Measurements from ENCODE around the gene NAPB. TPM values are rescaled to one million over a fixed set of nuclear protein-coding genes. Genes with fewer than 3 reads are reported as not detected.

Gene NAPB
- total RNA-seq, 2 donors from 2014 or later: 9.9 to 11.0 TPM

GRCh38 chr20:23412026-23412425, 9.3 kb downstream of the NAPB start:
- DNase-seq (ENCODE audit: low spot score): no peak
- intact Hi-C loops (cut with DNase I): no loop called here

GRCh38 chr20:23410916-23411695, 10.2 kb downstream of the NAPB start:
- no peak for DNase-seq (ENCODE audit: low spot score)
- intact Hi-C loops (cut with DNase I): no loop called here

GRCh38 chr20:23409800-23410199, 11.5 kb downstream of the NAPB start:
- no peak for DNase-seq (ENCODE audit: low spot score)
- intact Hi-C loops (cut with DNase I): loop anchor here (5.0 to 10.0 kb wide), 2 partner anchors 42 to 1745 kb away; no protein-coding TSS in a partner anchor

GRCh38 chr20:23408957-23409356, 12.3 kb downstream of the NAPB start:
- no peak for DNase-seq (ENCODE audit: low spot score)
- intact Hi-C loops (cut with DNase I): loop anchor here (5.0 to 10.0 kb wide), 2 partner anchors 42 to 1744 kb away; no protein-coding TSS in a partner anchor

GRCh38 chr20:23407781-23408464, 13.4 kb downstream of the NAPB start:
- intact Hi-C loops (cut with DNase I): loop anchor here (5.0 to 10.0 kb wide), 2 partner anchors 41 to 1743 kb away; no protein-coding TSS in a partner anchor
- DNase-seq (ENCODE audit: low spot score): no peak

GRCh38 chr20:23406880-23407279, 14.4 kb downstream of the NAPB start:
- intact Hi-C loops (cut with DNase I): loop anchor here (5.0 to 10.0 kb wide), 2 partner anchors 40 to 1742 kb away; no protein-coding TSS in a partner anchor
- no peak for DNase-seq (ENCODE audit: low spot score)

- intact Hi-C loops (cut with DNase I): loop anchor here in 1 of 2 donors (10.0 kb wide), 1 partner anchor 1739 kb away; no protein-coding TSS in a partner anchor
- DNase-seq (ENCODE audit: low spot score): no peak
These were observed 17.1 kb downstream of the NAPB start for GRCh38 chr20:23404196-23404595.

GRCh38 chr20:23403751-23404150, 17.5 kb downstream of the NAPB start:
- intact Hi-C loops (cut with DNase I): loop anchor here in 1 of 2 donors (10.0 kb wide), 1 partner anchor 1739 kb away; no protein-coding TSS in a partner anchor
- DNase-seq (ENCODE audit: low spot score): no peak

- no peak for DNase-seq (ENCODE audit: low spot score)
- intact Hi-C loops (cut with DNase I): loop anchor here in 1 of 2 donors (10.0 kb wide), 1 partner anchor 1736 kb away; no protein-coding TSS in a partner anchor
These were observed 20.2 kb downstream of the NAPB start for GRCh38 chr20:23401051-23401450.

- intact Hi-C loops (cut with DNase I): loop anchor here in 1 of 2 donors (10.0 kb wide), 1 partner anchor 1735 kb away; no protein-coding TSS in a partner anchor
- no peak for DNase-seq (ENCODE audit: low spot score)
These were observed 21.6 kb downstream of the NAPB start for GRCh38 chr20:23399568-23400241.

GRCh38 chr20:23397961-23398360, 23.3 kb downstream of the NAPB start:
- intact Hi-C loops (cut with DNase I): no loop called here
- DNase-seq (ENCODE audit: low spot score): no peak

GRCh38 chr20:23396950-23397627, 24.2 kb downstream of the NAPB start:
- DNase-seq (ENCODE audit: low spot score): no peak
- intact Hi-C loops (cut with DNase I): no loop called here

- no peak for DNase-seq (ENCODE audit: low spot score)
- intact Hi-C loops (cut with DNase I): no loop called here
These were observed 27.1 kb downstream of the NAPB start for GRCh38 chr20:23393996-23394775.

GRCh38 chr20:23391707-23392310, 29.5 kb downstream of the NAPB start:
- intact Hi-C loops (cut with DNase I): no loop called here
- DNase-seq (ENCODE audit: low spot score): no peak

- intact Hi-C loops (cut with DNase I): no loop called here
- no peak for DNase-seq (ENCODE audit: low spot score)
These were observed 31.1 kb downstream of the NAPB start for GRCh38 chr20:23390091-23390774.

GRCh38 chr20:23387118-23387443, 34.2 kb downstream of the NAPB start:
- intact Hi-C loops (cut with DNase I): no loop called here
- DNase-seq (ENCODE audit: low spot score): no peak

GRCh38 chr20:23386304-23387117, 34.8 kb downstream of the NAPB start:
- DNase-seq (ENCODE audit: low spot score): no peak
- intact Hi-C loops (cut with DNase I): no loop called here
